ENCODE measurements around the gene RAI2.

The RAI2 gene

DNA sequence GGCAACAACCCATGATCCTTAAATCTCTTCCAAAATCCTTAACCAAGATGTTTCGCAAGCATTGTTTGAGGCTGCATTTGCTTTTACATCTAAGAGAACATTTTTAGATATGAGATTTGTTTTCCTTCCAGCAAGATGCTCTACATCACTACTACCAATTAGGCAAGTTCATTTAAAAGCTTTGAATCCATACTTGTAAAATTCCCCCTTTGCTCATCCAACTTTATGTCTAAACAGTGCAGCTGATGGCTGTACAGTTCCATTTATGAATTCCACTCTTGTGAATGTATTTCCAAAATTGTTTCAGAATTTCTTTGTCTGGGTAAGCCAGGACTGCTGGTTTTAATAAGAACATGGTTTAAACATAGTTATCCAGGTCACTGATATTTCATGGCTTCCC is 31.5 kb downstream of the RAI2 start:
- DNase-seq (ENCODE audit: low spot score) = no peak

DNA sequence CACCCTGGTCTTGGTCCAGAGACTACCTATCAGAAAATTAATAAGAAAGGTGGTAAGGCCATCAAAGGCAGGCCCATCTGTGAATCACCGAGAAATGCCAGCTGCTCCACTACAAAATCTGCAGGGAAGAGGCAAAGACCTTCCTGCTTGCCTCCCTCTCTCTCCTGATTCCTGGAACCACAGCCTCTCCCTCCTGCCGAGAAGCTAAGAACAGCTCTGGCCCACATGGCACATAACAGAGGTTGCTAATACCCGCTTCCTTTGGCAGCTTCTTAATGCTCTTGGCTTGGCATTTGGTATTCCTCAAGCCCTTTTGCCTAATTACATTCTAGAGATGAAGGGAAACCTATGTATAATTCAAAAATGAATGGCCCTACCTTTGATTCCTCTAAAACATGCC is 32.9 kb downstream of the RAI2 start:
- no peak for DNase-seq (ENCODE audit: low spot score)

DNA sequence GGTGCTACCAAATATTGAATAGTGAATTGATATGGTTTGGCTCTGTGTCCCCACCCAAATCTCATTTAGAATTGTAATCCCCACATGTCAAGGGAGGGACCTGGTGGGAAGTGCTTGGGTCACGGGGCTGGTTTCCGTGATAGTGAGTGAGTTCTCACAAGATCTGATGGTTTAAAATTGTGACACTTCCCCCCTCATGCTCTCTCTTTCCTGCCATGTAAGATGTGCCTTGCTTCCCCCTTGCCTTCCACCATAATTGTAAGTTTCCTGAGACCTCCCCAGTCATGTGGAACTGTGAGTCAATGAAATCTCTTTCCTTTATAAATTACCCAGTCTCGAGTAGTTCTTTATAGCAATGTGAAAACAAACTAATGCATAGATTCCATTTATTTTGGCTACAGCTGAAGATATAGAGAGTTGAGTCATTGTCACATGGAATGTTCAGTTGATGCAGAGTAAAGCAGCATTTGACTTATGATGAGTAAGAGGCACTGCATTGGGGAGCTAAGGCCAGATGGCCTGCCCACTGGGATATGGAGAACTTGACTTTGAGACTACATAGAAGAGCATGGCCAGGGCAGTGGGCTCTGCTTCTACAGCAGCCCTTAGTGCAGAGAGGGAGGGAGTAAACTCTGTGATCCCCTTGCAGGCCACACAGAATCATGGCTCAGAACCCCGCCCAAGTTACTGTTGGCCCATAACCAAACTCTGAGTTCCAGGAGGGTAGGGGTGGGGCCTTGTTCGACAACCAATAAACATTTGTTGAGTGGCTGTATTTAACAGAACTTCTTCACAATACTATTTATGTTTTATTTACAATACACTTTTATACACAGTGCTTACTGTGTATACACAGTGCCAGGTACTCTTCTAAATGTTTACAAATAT is 34.2 kb downstream of the RAI2 start:
- no peak for DNase-seq (ENCODE audit: low spot score)

DNA sequence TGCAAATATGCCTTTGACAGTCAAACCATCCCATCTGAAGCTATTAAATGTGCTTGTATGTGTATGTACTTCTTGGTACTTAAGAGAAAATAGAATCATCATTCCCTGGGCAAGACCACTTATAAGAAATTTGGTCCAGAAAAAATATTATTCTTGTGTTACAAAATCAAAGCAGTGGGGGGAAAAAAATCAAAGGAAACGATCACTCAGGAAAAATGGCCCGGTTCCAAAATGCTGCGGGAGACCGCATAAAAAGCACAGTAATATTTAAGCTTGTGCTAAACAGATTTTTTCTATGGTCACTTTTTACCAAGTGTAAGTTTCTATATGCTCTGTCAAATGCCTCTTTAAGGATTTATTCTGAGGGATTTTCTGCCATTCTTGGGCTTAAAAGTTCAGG is 36.1 kb downstream of the RAI2 start:
- no peak for DNase-seq (ENCODE audit: low spot score)

DNA sequence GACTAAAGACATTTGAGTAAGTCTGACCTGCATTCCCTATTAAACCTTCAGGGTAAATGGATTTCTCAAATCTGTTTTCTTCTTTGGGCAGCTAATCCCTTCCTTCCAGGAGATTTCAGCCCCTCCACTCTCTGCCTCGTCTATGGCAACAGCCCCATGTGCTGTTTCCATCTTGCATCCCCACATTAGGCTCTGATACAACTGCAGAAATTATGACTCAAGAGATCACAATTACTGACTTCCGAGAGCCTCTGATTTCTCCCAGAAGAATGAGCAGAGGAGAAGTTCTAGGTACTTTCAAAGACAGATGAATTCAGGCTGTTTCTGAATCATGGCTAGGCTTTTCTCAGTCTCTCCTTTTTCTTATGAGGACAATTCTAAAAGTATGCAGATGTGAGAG is 38.7 kb downstream of the RAI2 start:
- DNase-seq (ENCODE audit: low spot score) = no peak

DNA sequence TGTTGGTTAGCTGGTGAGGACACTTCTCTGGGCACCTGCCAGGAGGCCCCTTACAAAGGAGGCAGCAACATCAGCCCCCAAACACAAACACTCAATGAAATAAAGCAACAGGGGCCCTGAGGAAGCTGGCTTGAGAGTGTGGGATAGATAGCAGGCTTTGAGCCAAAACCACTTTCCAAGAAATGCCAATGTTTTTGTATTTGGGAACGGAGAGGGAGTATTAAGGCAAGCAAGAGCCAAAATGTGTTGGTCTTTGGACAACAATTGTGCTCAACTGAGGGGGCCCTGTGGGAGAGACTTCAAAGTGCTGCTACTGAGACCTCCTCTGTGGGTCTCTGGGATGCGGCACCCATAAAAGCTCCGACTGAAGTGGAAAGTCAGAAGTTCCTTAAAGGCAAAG is 41.0 kb downstream of the RAI2 start:
- no peak for DNase-seq (ENCODE audit: low spot score)

DNA sequence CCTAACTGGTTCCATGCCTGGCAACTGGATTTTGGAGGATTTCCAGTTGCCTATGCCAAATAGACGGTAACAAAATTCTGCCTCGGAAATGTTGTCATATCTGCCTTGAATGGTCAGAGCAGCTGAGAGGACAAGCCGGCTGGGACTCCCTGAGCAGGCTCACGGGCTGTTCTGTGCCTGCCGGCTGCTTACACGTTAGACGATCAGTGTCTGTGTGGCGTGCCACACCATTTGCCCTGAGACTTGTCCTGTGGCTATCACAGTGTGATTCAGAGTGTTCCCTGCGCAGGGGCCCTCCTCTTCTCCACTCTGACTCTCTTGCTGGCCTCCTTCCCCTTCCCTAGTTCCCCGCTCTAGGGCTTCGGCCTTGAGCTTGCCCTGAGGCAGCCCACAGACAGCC is 42.4 kb downstream of the RAI2 start:
- no peak for DNase-seq (ENCODE audit: low spot score)

DNA sequence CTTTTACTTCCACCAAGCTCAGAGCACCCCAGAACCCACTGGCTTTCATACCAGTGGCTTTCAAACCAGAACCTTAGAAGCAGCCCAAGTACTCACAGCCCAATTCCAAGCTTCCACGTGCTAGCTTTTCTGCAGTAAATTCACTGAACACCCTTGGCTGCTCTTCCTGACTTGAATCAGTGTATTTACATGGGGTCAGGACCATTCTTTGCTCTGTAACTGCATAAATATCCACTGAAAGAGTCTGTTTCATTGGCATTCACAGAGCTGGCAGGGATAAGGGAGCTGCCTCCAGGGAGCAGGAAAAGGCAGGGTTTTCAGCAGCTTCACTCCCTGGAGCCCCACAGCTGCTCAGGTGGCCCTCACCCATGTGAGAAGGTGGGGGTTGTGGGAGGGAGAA is 43.8 kb downstream of the RAI2 start:
- DNase-seq (ENCODE audit: low spot score) = no peak

DNA sequence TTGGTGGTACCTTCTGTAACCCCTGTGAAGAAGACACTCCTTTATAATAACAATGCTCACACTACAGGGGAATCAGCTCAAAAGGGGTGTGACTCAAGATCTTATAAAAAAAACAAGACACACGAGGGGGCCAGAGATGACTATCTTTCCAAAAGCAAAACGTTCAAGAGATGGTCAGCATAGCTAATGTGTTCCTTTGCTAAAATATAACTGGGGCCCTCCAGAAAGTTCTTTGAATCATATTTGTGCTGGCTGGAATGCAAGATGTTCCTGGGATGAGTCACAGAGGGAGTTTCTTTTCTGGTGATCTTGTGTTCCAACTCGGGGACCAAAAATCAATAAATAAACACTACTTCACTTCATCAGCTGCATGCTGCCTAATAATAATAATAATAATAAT is 46.5 kb downstream of the RAI2 start:
- DNase-seq (ENCODE audit: low spot score) = no peak

DNA sequence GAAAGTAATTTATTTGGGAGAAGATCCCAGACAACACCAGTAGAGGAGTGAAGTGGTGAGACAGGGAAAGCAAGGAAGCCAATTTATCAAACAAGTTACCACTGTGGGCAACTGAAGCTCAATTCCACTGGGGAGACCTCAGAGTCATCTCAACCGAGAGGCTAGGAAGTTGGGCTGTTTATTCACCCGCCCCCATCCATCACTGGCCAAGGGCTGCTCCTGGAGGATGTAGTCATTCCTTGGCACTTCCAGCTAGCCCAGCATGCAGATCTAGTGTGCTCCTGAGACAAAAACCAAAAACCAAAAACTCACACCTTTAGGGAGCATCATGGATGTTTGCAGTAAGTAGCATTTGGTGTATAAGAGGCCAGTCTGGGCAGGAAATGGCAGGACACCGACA is 47.0 kb downstream of the RAI2 start:
- DNase-seq (ENCODE audit: low spot score) = no peak

DNA sequence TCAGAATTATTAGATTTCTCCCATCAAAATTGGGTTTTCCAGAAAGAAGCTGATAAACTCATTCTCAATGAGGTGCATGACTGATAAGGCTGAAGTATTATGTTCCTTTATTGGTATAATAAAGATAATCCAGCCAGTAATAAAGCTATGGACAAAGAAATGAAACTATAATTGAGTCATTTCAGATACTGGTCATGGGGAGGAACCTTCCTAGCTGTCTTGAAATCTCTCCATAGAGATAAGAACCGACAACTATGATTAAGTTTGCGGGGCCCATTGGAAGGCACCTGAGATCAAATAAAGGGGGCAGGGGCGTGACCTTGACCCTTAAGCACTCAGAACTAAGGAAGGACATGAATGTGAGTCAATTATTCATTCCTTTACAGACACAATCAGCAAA is 47.8 kb downstream of the RAI2 start:
- no peak for DNase-seq (ENCODE audit: low spot score)

DNA sequence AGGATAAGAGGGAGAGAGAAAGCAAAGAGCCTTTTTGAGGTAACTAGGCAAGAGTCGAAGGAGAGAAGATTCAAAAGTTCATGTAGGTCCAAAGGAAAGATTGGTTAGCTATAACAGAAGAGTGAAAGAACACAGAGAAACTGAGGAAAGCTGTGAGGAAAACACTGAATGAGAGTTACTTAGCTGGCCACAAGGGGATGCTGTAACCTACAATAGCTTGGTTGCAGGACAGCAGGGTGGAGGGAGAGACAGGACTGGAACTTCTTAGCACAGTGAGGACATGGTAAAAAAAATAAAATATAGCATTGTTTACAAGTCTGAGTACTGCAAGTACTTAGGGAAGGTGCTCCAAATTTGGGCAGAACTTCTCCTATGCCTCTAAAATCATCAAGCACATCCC is 48.3 kb downstream of the RAI2 start:
- no peak for DNase-seq (ENCODE audit: low spot score)

DNA sequence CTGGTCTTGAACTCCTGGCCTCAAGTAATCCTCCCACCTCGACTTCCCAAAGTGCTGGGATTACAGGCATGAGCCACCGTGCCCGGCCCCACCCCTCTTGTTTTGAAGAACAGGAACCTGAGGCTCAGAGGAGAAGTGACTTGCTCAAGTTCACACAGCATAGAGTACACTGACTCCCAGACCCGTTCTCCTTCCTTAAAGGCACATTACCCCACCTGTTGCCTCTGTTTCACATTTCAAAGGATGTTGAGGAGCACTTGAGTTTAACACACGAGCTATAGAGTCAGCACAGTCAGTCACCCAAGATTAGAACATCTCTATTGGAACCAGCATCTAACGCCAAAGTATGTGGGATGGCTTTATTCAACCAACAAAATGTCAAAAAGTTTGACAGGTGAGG is 51.1 kb downstream of the RAI2 start:
- DNase-seq (ENCODE audit: low spot score) = no peak

DNA sequence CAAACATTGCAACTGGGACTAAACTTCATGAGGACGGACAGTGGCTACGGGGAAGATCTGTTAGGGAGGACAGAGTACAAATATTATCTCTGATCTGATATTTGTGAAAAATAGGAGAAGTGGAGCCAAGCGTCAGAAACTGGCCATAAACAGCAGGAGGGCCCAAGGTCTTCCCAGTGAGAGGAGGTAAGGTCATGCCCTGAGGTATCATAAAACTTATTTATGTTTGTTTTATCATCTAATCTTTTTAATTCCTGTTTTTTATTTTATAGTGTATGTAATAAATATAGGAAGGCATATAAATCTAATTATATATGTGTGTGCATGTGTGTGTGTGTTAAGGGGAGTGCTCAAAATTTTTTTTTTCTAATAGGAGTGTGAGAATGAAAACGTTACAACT is 51.8 kb downstream of the RAI2 start:
- no peak for DNase-seq (ENCODE audit: low spot score)

DNA sequence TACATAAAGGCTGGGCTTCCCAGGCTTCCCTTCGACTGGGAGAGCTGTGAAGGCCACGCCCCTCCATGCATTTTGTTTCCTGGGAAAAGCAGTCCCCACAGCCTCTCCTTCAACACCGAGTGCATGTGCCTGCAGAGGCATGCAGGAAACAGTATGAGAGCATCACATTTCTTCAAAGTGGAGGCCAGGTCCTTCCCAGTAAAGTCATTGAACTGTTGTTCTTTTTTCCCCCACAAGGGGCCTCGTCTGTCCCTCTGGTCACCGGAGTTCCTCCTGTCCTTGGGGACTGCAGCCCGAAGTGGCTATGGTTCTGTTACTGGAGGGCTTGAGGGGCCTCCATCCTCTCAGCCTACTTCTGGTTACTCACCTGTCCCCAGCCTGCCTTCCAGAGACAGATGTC is 56.0 kb downstream of the RAI2 start:
- DNase-seq (ENCODE audit: low spot score) = no peak

DNA sequence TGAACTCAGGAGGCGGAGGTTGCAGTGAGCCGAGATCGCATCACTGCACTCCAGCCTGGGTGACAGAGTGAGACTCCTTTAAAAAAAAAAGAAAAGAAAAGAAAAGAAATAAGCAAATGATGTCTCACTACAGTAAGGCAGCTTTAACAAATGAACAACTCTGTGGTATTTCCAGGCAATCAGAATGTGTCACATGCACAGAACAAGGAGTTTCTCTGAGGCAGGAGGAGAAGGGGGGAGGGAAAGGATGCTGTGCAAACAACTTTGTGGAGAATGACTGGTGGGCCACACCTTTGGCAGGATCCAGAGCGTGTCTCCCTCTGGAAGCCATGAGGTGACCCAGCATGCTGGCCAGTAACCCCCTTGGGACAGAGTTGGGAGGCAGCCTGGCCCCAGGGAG is 57.6 kb downstream of the RAI2 start:
- DNase-seq (ENCODE audit: low spot score) = no peak

DNA sequence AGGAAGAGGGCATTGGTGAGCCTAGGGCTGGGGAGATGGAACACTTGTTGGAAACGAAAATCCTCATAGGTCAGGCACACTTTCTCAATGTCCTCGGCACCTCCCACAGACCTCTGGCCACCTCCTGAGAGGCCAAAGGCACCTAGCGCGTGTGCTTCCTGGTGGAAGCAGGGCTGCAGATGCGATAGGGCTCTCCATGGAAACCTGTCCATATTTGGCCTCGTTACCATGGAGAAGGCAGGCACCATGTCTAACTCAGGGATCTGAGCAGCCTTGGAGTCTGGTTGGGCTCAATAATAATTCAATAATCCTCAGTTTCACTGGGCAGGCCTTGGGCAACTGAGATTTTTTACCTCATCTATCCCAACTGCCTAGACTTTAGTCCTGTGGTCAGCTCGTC is 58.3 kb downstream of the RAI2 start:
- DNase-seq (ENCODE audit: low spot score) = no peak

DNA sequence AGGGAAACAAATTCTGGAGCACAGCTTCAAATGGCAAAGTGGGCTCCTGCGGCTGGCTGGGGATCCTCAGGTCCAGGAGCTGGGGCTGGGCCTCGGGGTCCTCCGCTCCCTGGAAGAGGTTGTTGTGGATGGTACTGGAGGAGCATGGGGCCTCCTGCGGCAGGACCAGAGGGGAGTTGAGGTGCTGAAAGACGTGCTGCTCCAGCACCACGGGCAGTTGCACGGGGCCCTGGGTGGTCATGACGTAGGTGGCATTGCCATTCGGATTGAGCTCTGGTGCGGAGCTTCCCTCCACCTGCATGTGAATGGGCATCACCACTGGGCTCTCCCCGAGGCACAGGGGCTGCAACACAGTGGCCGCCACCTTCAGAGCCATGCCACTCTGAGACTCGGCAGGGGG is 59.7 kb downstream of the RAI2 start:
- DNase-seq (ENCODE audit: low spot score) = no peak

DNA sequence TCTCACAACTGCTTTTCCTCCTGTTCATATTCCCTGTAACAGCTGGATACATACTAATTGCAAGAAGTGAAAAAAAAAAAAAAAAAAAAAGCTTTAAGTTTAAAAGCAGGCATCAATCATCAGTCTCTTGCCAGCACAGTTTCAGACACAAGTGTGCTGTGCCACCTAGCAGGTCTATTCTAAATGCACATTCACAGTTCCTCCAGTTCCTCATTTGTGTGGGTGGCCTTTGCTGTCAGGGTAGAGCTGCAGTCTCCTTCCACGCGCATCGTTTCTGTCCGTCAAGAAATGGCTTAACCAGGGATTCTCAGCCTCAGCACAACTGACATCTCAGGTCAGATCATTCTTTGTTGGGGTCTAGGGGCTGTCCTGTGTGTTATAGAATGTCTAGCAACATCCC is 62.2 kb downstream of the RAI2 start:
- DNase-seq (ENCODE audit: low spot score) = no peak

DNA sequence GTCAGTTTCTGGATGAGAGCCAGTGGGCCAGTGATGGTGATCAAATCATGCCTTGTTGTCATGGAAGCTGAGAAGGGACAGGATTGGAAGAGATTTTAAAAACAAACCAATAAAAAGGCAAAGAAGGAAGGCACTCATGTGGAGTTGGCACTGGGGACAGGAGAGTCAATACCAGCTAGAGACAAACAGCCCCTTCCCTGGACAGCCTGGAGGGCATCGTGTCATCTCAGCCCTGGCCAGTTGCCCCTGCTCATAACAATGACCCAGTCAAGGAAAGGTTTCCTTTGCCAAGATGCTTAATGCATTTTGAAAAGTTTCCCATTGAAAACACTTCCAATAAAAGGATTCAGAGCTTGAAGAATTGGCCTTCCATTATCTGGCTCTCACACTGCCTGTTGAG is 68.3 kb downstream of the RAI2 start:
- DNase-seq (ENCODE audit: low spot score) = no peak

DNA sequence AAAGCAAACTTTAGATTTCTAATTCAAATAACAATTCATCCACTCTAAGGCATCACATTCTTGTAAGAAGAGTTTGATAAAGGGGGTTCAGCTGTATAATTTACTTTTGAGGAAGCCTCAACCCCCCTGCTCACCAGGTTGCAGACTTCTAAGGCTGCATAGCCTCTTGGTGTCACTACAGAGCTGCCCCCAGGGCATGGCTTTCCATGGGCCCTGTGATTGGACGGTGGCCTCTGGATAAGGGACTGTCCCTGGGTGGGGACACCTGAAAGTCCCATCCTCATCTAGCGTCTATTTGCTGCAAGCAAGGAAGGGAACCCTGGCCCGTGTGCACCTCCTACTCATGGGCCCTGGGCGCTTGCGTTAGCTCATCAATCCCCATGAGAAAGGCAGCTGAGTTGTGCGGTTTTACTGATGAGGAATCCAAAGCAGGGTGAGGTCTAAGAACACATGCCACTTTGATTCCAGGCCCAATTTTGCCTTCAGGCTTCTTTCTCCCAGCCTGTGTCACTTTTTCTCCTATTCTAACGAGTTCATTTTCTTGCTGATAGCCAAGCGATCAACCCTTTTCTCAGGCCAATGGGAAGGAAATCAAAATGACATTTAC is 72.0 kb downstream of the RAI2 start:
- DNase-seq (ENCODE audit: low spot score) = no peak

DNA sequence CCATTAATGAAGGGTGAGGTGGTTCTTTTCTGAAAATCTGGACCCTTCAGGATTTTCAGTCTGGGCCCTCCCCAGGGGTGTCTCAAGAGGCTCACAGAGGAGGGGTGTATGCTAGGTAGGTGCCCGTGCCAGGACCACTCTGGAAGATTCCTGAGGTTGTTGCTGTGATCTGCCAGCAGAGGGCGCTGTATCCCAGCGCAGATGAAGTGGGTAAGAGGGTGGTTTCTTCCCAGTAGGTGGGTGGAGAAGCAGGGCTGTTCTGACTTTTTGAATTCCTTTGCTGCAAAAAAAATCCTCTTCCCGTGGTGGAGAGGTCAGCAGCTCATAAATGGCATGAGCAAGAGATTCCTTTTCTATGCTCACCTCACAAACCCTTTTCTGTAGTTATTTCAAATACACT is 72.7 kb downstream of the RAI2 start:
- DNase-seq (ENCODE audit: low spot score) = peak; percentile 47

DNA sequence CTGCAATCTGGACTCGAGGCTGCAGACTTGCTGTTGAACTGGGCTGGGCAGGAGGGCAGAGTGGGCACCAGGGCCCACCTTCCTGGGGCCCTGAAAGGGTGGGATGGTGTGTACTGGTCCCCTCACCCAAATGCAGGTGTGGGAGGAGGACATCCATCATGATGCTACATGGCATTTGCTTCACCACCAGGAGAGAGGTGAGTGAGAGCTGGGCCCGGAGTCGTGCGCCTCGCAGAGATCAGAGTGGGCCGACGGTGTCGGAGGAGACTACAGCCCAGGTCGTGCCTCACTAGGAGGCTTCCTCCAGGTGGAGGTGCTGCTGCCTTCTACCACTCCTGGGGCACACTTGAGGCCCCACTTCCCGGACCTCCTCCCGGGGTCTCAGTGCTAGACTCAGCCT is 73.5 kb downstream of the RAI2 start:
- DNase-seq (ENCODE audit: low spot score) = no peak
